Activated CD4-positive, alpha-beta memory T cell treated with anti-CD3 and anti-CD28 coated beads, Interleukin-2, amount 10 ng/mL, durations not matched to agents 7 days and 5 days (primary cell): ENCODE results near the gene ELMO1. TPM values are rescaled to one million over a fixed set of nuclear protein-coding genes. Genes with fewer than 3 reads are reported as not detected.

Experiments
- CTCF ChIA-PET: fragments of 350-600 bp; sonication (Branson Sonifier 250); formaldehyde crosslinking; loops from one replicate; lab custom pipeline; 2021; ENCODE audit warnings: antibody characterized with exemption, inconsistent platforms; lab: Charles Lee
- POLR2A ChIA-PET: fragments of 350-600 bp; sonication (Branson Sonifier 250); formaldehyde crosslinking; loops from one replicate; lab custom pipeline; 2021; ENCODE audit warnings: antibody characterized with exemption; lab: Charles Lee
- DNase-seq: peaks from one replicate; pipeline ENCODE4 v3.0.0-alpha.2; 2020
- H3K27ac Mint-ChIP-seq: one replicate; pipeline ENCODE4 v1.8.0; 2021; ENCODE audit warnings: mild to moderate bottlenecking, mixed read lengths
- H3K27me3 Mint-ChIP-seq: one replicate; pipeline ENCODE4 v1.8.0; 2021; ENCODE audit warnings: mixed read lengths
- H3K36me3 Mint-ChIP-seq: one replicate; pipeline ENCODE4 v1.8.0; 2021; ENCODE audit warnings: low read depth, mixed read lengths
- H3K4me1 Mint-ChIP-seq: one replicate; pipeline ENCODE4 v1.8.0; 2021; ENCODE audit warnings: mixed read lengths
- H3K4me3 Mint-ChIP-seq: one replicate; pipeline ENCODE4 v1.8.0; 2021; ENCODE audit warnings: mild to moderate bottlenecking, mixed read lengths
- H3K9me3 Mint-ChIP-seq: one replicate; pipeline ENCODE4 v1.8.0; 2021; ENCODE audit warnings: mixed read lengths
- total RNA-seq, 2 experiments: library from RNA; stranded (reverse); gene quantifications; one replicate each; pipeline ENCODE4 v1.2.3, GENCODE V29; 2021

ELMO1 gene
- total RNA-seq, 2 experiments from 2014 or later = 100 to 102 TPM

DNA sequence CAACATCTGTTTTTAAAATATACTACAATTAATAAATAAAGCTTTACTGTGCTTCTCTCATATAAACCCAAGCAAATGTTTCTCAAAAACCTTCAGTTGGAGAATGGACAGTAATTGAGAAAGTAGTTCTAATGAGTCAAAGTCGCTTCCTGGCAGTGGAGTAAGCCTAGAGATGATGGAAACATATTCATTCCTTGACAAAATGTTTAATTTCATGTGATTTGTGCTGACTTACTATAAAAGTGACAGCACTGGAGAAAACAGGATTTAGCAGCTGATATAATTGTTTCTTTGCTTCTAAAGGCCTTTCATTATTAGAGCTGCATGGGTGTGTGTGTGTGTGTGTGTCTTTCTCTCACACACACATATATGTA lies 9.0 kb downstream of the ELMO1 start:
- Mint-ChIP-seq H3K27ac (peak overlapping the region; percentile 89), H3K27me3 (no peaks in the 10 kb centered on the region), H3K4me1 (peaks cover 63% of the 10 kb centered on the region), H3K36me3 (peaks cover 32% of the 10 kb centered on the region), H3K9me3 (no peaks in the 10 kb centered on the region), H3K4me3 (no peak overlapping the region)
- no peak for DNase-seq
- ChIA-PET POLR2A (interaction anchor here (0.9 to 1.9 kb wide), 7 partner anchors 9 to 98 kb away, joined by 3 to 18 read pairs (median 5); partner anchors contain the start of gene ELMO1), CTCF (interaction anchor here (2.7 kb wide), 1 partner anchor 9 kb away, joined by 24 read pairs; the partner anchor contains the start of gene ELMO1)

- Mint-ChIP-seq H3K27ac (no peak overlapping the region), H3K4me3 (no peak overlapping the region), H3K4me1 (peaks cover 60% of the 10 kb centered on the region), H3K9me3 (no peaks in the 10 kb centered on the region), H3K27me3 (no peaks in the 10 kb centered on the region), H3K36me3 (peaks cover 28% of the 10 kb centered on the region)
- no peak for DNase-seq
- POLR2A ChIA-PET = interaction anchor here (0.9 to 1.7 kb wide), 6 partner anchors 8 to 97 kb away, joined by 3 to 18 read pairs (median 4); partner anchors contain the start of gene ELMO1
- CTCF ChIA-PET = interaction anchor here (2.7 kb wide), 1 partner anchor 10 kb away, joined by 24 read pairs; the partner anchor contains the start of gene ELMO1
Measured at GRCh38 chr7:37438906-37439652, 9.6 kb downstream of the ELMO1 start.

DNA sequence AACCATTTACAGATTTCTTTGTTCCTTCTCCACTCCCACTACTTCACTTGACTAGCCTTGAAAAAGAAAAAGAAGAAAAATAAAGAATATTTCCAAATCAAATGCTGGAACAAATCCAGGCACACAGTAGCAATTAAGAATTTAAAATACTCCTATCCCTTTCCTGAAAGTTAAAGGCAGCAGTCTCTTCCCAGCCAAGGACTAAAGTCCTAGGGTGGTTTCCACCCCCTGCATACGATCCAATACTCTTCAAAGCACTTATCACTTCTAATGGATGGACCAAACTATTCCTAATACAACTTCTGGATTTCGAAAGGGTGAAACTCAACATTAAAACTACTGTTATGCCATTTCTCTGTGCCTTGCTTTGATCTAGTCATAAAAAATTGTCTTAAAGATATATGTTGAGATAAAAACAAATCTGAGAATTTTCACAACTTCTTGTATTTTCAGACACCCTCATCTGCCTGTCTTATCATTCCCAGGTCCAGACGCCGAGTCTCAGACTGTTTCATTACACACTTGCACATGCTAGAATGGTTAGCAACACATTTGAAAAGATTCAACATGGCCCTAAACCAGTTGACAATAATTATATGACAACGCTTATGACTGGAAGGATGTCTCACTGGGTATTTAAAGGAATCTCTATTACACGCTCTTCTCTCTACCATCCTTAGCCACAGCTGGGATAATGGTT lies 13.4 kb downstream of the ELMO1 start:
- no peak for DNase-seq
- no peak overlapping the region for H3K27ac Mint-ChIP-seq
- ChIA-PET POLR2A (no interaction called here), CTCF (no interaction called here)
- H3K4me3 Mint-ChIP-seq = no peak overlapping the region
- peaks cover 44% of the 10 kb centered on the region for H3K4me1 Mint-ChIP-seq
- no peaks in the 10 kb centered on the region for H3K9me3 Mint-ChIP-seq
- H3K36me3 Mint-ChIP-seq = peaks cover 22% of the 10 kb centered on the region
- no peaks in the 10 kb centered on the region for H3K27me3 Mint-ChIP-seq

DNA sequence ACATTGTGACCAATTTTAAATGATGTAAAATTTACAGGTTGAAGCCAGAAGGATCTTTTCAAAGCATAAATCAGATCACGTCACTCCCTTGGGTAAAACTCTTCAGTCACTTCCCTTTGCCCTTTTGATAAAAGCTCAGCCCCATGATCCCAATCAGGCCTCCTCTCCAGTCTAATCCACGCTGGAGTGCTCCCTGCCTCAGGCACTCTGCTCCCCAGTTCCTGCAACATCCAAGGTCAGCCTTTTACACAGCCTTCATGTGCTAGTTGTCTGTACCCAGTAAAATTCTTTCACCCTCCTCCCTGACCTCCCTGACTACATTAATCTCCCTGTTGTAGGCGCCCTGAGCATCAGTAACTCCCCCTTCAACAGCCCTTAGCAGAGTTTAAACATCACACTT lies 14.1 kb downstream of the ELMO1 start:
- H3K27ac Mint-ChIP-seq = no peak overlapping the region
- no peaks in the 10 kb centered on the region for H3K27me3 Mint-ChIP-seq
- POLR2A ChIA-PET = no interaction called here
- CTCF ChIA-PET = no interaction called here
- H3K9me3 Mint-ChIP-seq = no peaks in the 10 kb centered on the region
- H3K4me1 Mint-ChIP-seq = peaks cover 37% of the 10 kb centered on the region
- H3K4me3 Mint-ChIP-seq = no peak overlapping the region
- no peak for DNase-seq
- H3K36me3 Mint-ChIP-seq = peaks cover 23% of the 10 kb centered on the region

- peaks cover 29% of the 10 kb centered on the region for H3K4me1 Mint-ChIP-seq
- POLR2A ChIA-PET = no interaction called here
- H3K9me3 Mint-ChIP-seq = no peaks in the 10 kb centered on the region
- CTCF ChIA-PET = no interaction called here
- no peak overlapping the region for H3K27ac Mint-ChIP-seq
- DNase-seq = no peak
- peaks cover 26% of the 10 kb centered on the region for H3K36me3 Mint-ChIP-seq
- no peak overlapping the region for H3K4me3 Mint-ChIP-seq
- no peaks in the 10 kb centered on the region for H3K27me3 Mint-ChIP-seq
Measured at GRCh38 chr7:37433166-37433565, 15.5 kb downstream of the ELMO1 start.

DNA sequence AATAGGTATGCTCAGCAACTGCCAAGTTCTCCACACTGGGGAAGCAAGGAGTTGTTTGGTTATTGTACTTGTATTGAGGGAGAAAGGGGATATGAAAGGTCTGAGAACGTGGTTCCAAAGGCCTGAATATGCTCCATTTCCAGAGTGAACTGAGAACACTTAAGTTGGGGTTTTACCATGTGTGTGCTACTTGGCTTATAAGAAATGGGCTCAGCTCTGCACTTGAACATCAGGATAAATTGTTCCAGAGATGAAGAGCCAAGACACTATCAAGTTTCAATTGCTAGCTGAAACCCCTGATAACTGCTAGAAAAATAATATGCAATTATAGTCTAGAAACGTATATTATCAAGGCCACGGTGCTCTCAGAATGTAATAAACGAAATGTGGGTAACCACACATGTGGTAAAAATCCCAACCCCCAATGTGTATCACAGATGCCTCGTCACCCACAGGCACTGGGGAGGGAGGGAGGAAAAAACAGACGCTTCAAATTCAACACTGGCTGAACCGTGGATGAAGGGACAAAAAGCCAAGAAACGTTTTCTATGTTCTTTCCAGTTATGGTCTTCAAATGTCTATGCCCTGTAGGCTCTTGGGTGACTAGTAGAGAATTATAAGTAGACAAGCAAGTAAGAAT lies 16.3 kb downstream of the ELMO1 start:
- H3K27ac Mint-ChIP-seq = no peak overlapping the region
- peaks cover 26% of the 10 kb centered on the region for H3K36me3 Mint-ChIP-seq
- CTCF ChIA-PET = no interaction called here
- no peak overlapping the region for H3K4me3 Mint-ChIP-seq
- POLR2A ChIA-PET = interaction anchor here (1.0 kb wide), 1 partner anchor 13 kb away, joined by 3 read pairs; no protein-coding TSS in a partner anchor
- H3K4me1 Mint-ChIP-seq = peaks cover 29% of the 10 kb centered on the region
- H3K9me3 Mint-ChIP-seq = no peaks in the 10 kb centered on the region
- no peak for DNase-seq
- H3K27me3 Mint-ChIP-seq = no peaks in the 10 kb centered on the region

GRCh38 chr7:37431413-37431812 lies 17.3 kb downstream of the ELMO1 start:
- H3K36me3 Mint-ChIP-seq = peaks cover 29% of the 10 kb centered on the region
- no peaks in the 10 kb centered on the region for H3K9me3 Mint-ChIP-seq
- DNase-seq = no peak
- H3K4me3 Mint-ChIP-seq = no peak overlapping the region
- ChIA-PET CTCF (no interaction called here), POLR2A (interaction anchor here (1.1 kb wide), 1 partner anchor 8 kb away, joined by 3 read pairs; no protein-coding TSS in a partner anchor)
- no peak overlapping the region for H3K27ac Mint-ChIP-seq
- H3K4me1 Mint-ChIP-seq = peaks cover 28% of the 10 kb centered on the region
- H3K27me3 Mint-ChIP-seq = no peaks in the 10 kb centered on the region

DNA sequence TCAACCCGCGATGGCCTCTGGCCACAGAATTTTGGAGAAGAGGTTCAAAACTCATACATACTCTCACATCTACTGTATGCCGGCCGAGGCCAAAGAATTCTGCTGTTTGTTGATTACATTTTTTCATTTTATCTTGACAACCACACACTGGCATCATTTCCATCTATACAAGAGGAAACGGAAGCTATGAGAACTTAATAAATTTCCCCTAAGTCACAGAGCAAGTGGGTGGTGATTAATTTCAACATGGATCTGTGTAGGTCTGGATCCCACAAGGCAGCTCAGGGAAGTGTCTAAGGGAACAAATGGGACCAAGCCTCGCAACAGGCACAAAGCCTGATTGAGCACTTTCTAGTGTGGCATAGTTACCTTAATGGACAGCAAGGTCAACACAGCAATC lies 18.0 kb downstream of the ELMO1 start:
- H3K27ac Mint-ChIP-seq = no peak overlapping the region
- no peak for DNase-seq
- no peaks in the 10 kb centered on the region for H3K9me3 Mint-ChIP-seq
- peaks cover 28% of the 10 kb centered on the region for H3K4me1 Mint-ChIP-seq
- ChIA-PET POLR2A (interaction anchor here (1.1 to 1.2 kb wide), 2 partner anchors 9 to 10 kb away, joined by 3 to 4 read pairs; no protein-coding TSS in a partner anchor), CTCF (no interaction called here)
- peaks cover 24% of the 10 kb centered on the region for H3K36me3 Mint-ChIP-seq
- no peaks in the 10 kb centered on the region for H3K27me3 Mint-ChIP-seq
- H3K4me3 Mint-ChIP-seq = no peak overlapping the region

DNA sequence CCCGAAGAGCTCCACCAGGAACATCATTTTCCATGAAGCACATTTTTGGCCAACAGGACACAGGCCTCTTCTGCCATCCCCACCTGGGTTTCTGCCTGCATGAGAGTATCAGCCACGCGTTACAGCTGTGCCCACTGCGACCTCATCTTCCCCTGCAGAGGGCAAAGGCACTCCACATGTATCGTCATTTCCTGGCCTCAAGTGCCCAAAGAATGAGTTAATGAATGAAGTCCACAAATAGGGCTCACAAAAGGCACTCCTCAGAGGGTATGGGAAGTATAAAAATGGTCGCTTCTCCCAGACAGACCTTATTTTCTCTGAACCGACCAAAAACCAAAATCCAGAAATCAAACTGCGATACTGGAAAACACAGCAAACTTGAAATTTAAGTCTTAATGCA lies 18.5 kb downstream of the ELMO1 start:
- Mint-ChIP-seq H3K27ac (no peak overlapping the region), H3K27me3 (no peaks in the 10 kb centered on the region), H3K9me3 (no peaks in the 10 kb centered on the region), H3K4me3 (no peak overlapping the region), H3K36me3 (peaks cover 23% of the 10 kb centered on the region), H3K4me1 (peaks cover 28% of the 10 kb centered on the region)
- POLR2A ChIA-PET = interaction anchor here (1.1 to 1.2 kb wide), 2 partner anchors 9 to 11 kb away, joined by 3 to 4 read pairs; no protein-coding TSS in a partner anchor
- CTCF ChIA-PET = no interaction called here
- no peak for DNase-seq

- ChIA-PET CTCF (no interaction called here), POLR2A (no interaction called here)
- peaks cover 21% of the 10 kb centered on the region for H3K36me3 Mint-ChIP-seq
- H3K4me3 Mint-ChIP-seq = no peak overlapping the region
- no peaks in the 10 kb centered on the region for H3K27me3 Mint-ChIP-seq
- peaks cover 23% of the 10 kb centered on the region for H3K4me1 Mint-ChIP-seq
- no peak for DNase-seq
- no peaks in the 10 kb centered on the region for H3K9me3 Mint-ChIP-seq
- H3K27ac Mint-ChIP-seq = no peak overlapping the region
Measured at GRCh38 chr7:37429435-37429791, 19.3 kb downstream of the ELMO1 start.

DNA sequence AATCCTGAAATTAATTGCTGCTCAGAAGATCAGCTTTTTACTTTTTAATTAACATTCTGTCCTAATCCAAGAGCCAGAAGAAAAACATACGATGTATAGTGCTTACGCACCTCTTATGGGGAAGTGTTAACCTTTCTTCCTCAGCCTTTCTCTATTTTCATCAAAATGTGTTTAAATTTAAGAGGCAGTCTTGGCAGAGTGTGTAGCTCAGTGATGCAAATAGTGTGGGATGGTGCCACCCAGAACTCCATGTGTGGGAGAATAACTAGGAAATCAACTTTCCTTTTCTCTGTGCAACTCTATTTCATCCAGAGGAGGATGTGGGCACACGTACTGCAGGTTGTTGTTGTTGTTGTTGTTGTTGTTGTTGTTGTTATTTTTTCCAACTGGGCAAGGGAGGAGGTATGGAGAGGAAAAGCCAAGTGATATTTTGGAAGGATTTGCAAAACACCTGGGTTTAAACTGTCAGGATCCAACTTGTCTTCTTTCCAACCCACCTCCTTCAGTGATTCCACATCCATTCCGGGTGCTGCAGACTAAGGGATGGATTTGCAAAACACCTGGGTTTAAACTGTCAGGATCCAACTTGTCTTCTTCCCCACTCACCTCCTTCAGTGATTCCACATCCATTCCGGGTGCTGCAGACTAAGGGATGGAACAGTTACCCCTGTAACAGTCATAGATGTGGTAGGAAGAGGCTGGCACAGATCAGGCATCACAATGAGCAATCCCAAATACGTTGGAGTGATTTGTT lies 19.8 kb downstream of the ELMO1 start:
- Mint-ChIP-seq H3K27me3 (no peaks in the 10 kb centered on the region), H3K27ac (no peak overlapping the region), H3K4me1 (peaks cover 23% of the 10 kb centered on the region), H3K9me3 (no peaks in the 10 kb centered on the region), H3K4me3 (no peak overlapping the region), H3K36me3 (peaks cover 22% of the 10 kb centered on the region)
- CTCF ChIA-PET = no interaction called here
- POLR2A ChIA-PET = interaction anchor here (0.6 kb wide), 1 partner anchor 241 kb away, joined by 3 read pairs; no protein-coding TSS in a partner anchor
- DNase-seq = no peak

DNA sequence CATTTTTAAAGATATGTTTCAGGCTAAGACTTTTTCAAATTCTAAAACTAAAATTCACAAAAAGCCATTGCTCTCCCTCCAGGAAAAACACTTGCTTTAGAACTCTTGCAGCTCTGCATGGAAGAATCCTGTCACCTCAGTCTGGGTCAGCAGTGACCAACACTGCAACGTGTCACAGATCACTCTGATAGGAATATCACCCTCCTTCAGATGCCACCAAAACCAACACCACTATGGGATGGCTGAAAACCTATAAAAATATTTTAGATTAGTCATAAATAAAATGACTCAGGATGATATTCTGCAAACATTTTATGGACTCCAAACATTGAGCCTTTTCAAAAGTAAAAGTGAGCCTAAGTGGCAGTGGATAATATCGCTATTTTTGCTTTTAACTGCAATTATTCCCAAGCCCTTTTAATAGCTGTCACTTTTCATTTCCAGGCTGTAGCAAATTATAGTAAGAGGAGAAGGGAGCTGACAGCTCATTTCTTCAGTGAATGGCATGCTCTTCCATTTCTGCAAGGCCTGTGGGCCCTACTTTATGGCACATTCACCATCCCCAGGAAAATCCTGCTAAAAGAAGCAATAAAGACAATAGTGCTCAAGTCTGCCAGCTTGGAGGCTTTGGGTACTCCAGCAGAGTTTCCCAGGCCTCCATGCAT lies 21.3 kb downstream of the ELMO1 start:
- H3K4me1 Mint-ChIP-seq = peaks cover 11% of the 10 kb centered on the region
- DNase-seq = no peak
- peaks cover 25% of the 10 kb centered on the region for H3K36me3 Mint-ChIP-seq
- POLR2A ChIA-PET = no interaction called here
- CTCF ChIA-PET = interaction anchor here (1.0 to 1.1 kb wide), 2 partner anchors 20 to 22 kb away, joined by 3 to 4 read pairs; no protein-coding TSS in a partner anchor
- no peak overlapping the region for H3K27ac Mint-ChIP-seq
- H3K27me3 Mint-ChIP-seq = no peaks in the 10 kb centered on the region
- no peak overlapping the region for H3K4me3 Mint-ChIP-seq
- no peaks in the 10 kb centered on the region for H3K9me3 Mint-ChIP-seq
